GM13976 (cell line): ENCODE results near the gene GABARAPL1.

ENCODE experiments used
- DNase-seq: peaks from one replicate; pipeline ENCODE4 v3.0.0; 2012; ENCODE audit warnings: low spot score
- CTCF ChIP-seq: IDR thresholded peaks from 2 replicates; pipeline ENCODE4 v1.5.1; 2012; ENCODE audit warnings: borderline replicate concordance, mild to moderate bottlenecking; ENCODE audit not compliant: insufficient read depth; ENCODE audit errors: extremely low read depth, missing control alignments, control extremely low read depth
- in situ Hi-C: fragments of 300-500 bp; cut with MboI; formaldehyde crosslinking; loops from one replicate; pipeline ENCODE4 v1.12.0; 2022; ENCODE audit warnings: low sequenced_read_pairs, mixed read lengths, inconsistent platforms; ENCODE audit not compliant: unreplicated experiment

GABARAPL1 gene

GRCh38 chr12:10234562-10234961 is 21.9 kb downstream of the GABARAPL1 start:
- DNase-seq = no peak
- TF ChIP-seq CTCF = no peak
- in situ Hi-C loops = loop anchor here (25.0 kb wide), 2 partner anchors 453 to 1253 kb away; no protein-coding TSS in a partner anchor

- TF ChIP-seq CTCF = peak; percentile 78
- in situ Hi-C loops = loop anchor here (5.0 to 25.0 kb wide), 3 partner anchors 326 to 1251 kb away; no protein-coding TSS in a partner anchor
- DNase-seq = peak; percentile 50
These were observed 23.3 kb downstream of the GABARAPL1 start for GRCh38 chr12:10235761-10236631.

GRCh38 chr12:10236720-10237119 is 24.0 kb downstream of the GABARAPL1 start:
- no peak for DNase-seq
- no peak for TF ChIP-seq CTCF
- in situ Hi-C loops = loop anchor here (5.0 to 25.0 kb wide), 3 partner anchors 326 to 1251 kb away; no protein-coding TSS in a partner anchor

GRCh38 chr12:10238526-10238925 is 25.8 kb downstream of the GABARAPL1 start:
- DNase-seq = no peak
- TF ChIP-seq CTCF = no peak
- in situ Hi-C loops = loop anchor here (5.0 to 25.0 kb wide), 3 partner anchors 324 to 1249 kb away; no protein-coding TSS in a partner anchor

GRCh38 chr12:10241290-10241689 is 28.6 kb downstream of the GABARAPL1 start:
- in situ Hi-C loops = loop anchor here (25.0 kb wide), 2 partner anchors 446 to 1246 kb away; no protein-coding TSS in a partner anchor
- TF ChIP-seq CTCF = no peak
- DNase-seq = no peak

GRCh38 chr12:10241727-10242126 is 29.1 kb downstream of the GABARAPL1 start:
- in situ Hi-C loops = loop anchor here (25.0 kb wide), 2 partner anchors 446 to 1246 kb away; no protein-coding TSS in a partner anchor
- DNase-seq = no peak
- TF ChIP-seq CTCF = no peak
